ENCODE results near the gene TSEN54.

Gene TSEN54

DNA sequence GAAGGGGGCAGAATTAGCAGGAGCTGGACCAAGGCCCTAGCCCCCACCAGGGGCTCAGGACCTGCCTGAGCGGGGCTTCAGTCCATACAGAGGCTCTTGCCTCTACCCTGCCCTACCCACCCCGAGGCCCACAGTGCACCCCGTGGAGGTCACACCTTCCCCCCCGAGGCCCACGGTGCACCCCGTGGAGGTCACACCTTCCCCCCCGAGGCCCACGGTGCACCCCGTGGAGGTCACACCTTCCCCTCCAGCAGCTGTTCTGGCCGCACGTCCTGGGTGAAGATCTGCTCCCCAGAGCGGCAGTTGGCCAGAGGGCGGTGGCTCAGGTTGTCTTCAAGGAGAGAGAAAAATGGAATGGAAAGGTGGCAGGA lies 12.4 kb upstream of the TSEN54 start:
- in situ Hi-C loops (cut with MboI; ENCODE audit: low sequenced_read_pairs) = no loop called here

DNA sequence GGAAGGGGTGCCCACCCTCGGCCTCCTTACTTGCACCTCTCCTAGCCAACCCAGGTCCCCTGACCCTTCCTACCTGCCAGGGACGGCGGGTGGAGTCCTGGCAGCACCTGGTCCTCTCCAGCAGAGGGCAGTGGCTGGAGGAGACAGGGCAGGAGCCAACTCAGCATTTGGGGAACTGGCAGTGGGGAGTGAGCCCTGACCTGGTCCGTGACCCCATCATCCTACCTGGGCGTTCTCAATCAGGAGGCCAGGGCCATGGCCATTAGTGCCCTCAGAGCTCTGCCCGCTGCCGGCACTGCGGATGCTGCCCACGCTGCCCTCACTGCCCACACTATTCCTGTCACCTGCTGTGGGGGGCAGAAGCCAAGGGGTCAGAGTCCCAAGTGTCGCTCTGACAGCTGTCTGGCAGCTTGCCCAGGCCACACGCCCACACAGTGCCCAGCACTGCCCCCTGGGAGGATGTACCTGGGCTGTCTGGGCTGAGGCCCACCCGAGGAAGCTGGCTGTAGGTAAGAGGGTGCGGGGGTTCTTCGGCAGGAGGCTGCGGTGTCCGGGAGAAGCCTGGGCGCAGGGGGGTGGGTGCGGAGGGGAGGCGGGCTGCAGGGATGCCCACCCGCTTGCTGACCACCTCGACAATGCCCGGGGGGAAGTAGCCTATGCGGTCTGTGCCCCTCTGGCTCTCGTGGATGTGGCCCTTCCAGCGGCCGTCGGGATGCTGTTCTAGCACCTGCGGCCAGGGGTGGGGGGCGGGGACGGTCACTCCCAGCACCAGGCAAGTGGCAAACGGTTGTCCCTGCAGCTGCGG lies 11.8 kb upstream of the TSEN54 start:
- in situ Hi-C loops (cut with MboI; ENCODE audit: low sequenced_read_pairs) = no loop called here

DNA sequence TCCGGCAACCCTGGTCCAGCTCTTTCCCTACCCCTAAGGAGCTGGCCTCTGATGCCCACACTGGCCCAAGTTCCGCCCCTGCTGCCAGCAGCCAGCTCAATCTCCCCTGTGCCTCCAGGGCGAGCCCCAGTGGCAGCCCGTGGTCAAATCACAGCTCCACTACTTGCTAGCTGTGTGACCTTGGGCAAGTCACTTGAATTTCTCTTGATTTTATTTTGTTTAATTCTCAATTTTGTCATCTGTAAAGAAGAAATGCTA lies 11.2 kb upstream of the TSEN54 start:
- in situ Hi-C loops (cut with MboI; ENCODE audit: low sequenced_read_pairs) = no loop called here

DNA sequence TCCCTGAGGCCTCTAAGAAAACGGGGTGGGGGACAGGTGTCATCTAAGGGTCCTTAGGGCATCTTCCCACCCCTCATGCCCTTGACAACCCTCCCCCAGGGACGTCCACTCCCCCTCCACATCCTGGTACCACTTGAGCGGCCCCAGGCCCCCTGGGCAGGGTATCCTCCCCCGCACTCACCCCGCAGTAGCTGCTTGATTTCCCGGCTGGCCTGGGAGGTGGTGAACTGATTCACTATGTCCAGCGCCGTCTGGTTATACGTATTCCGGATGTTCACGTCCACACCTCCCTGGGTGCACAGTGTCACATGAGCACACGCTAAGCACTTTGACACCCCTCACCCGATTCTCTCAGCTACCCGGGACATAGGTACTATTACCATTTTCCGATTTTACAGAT lies 10.7 kb upstream of the TSEN54 start:
- in situ Hi-C loops (cut with MboI; ENCODE audit: low sequenced_read_pairs) = no loop called here

DNA sequence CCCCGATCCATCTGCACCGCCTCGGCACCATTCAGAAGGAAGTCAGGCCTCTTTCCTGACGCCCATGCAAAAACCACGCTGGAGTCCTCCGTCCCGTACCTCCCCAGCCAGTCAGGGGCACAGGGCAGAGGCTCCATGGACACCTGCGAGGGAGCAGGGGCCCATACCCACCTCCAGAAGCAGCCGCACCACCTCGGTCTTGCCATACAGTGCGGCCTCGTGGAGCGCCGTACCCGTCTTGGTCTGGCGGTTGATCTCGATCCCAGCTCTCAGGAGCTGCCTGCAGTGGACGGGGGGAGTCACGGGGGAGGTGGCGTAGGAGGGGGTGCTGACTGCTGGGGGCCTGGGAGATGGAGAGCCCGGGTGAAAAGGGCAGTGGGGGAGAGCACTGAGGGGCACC lies 10.2 kb upstream of the TSEN54 start:
- in situ Hi-C loops (cut with MboI; ENCODE audit: low sequenced_read_pairs) = no loop called here

DNA sequence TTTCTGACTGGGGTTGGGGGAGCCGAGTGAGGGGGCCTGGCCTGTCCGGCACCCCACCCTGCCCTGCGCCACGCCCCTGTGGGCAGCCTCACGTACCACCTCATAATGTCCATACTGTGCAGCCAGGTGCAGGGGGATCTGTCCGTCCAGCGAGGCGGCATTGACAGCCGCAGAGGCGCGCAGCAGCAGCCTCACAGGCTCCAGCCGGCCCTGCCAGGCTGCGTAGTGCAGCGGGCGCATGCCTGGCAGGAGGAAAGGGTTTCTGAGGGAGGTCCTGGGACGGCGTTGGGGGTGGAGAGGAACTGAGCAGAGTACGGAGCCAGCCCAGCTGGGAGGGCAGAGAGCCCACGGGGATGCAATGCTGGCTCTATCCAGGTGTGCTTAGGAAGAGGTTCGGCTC lies 9.4 kb upstream of the TSEN54 start:
- in situ Hi-C loops (cut with MboI; ENCODE audit: low sequenced_read_pairs) = no loop called here

DNA sequence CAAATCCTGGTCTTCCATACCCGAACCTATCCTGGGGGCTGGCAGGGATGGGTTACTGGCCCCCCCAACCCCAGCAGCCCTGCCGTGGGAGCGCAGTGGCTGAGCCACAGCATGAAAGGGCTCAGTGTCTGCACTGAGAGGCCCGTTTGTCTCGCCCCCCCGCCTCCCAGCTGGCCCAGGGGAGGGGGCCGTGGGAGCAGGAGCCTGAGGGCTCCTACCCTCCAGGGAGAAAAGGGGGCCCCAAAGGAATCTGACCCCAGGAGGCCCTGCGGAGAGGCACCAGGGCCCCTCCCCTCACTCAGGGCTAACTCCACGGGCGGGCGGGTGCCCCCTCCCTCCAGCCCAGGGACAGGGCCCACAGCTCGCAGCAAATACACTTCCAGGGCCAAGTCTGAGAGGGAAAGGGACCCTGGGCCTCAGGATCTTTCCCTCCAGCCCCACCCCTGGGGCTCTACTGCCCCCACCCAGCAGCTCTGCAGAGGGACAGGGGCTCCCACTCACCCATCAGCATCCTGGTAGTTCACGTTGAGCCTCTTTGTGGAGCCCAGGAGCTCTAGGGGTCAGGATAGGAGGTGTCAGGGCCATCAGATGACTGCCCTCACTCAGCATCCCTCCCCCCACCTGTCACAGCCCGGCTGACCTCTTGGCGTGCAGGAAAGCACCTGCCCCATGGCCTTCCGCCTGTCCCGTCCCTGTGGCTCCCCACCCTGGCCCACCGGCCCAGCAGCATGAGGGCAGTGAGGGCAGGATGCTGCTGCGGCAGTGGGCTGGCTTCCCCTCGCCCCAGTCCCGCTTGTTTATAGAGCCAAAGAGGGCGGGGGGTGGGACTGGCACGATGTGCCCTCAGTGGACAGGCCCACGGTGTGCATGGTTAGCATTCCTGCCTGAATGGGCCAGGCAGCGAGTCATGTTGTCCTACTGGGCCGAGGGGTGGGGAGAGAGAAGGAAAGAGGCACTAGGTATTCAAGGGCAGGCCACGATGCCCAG lies 8.3 kb upstream of the TSEN54 start:
- in situ Hi-C loops (cut with MboI; ENCODE audit: low sequenced_read_pairs) = no loop called here

DNA sequence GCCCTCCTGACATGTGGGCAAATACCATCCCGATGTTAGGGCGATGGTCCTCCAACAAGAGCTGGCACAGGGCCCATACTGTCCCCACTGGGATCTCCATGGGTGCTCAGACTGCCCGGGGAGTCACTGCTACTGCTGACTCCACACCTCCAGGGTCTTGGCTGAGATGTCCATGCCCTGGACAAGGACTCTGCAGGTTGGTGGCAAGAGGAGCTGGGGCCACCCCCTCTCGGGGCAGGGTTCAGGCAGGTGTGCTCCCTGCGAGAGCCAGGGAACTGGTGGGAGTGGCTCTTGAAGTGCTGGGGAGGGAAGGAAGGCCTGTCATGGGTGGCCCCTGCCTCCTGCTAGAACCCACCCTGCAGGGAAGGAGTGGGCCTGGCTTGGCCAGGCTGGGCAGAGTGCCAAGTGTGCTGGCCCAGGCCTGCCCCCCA lies 7.4 kb upstream of the TSEN54 start:
- in situ Hi-C loops (cut with MboI; ENCODE audit: low sequenced_read_pairs) = no loop called here

DNA sequence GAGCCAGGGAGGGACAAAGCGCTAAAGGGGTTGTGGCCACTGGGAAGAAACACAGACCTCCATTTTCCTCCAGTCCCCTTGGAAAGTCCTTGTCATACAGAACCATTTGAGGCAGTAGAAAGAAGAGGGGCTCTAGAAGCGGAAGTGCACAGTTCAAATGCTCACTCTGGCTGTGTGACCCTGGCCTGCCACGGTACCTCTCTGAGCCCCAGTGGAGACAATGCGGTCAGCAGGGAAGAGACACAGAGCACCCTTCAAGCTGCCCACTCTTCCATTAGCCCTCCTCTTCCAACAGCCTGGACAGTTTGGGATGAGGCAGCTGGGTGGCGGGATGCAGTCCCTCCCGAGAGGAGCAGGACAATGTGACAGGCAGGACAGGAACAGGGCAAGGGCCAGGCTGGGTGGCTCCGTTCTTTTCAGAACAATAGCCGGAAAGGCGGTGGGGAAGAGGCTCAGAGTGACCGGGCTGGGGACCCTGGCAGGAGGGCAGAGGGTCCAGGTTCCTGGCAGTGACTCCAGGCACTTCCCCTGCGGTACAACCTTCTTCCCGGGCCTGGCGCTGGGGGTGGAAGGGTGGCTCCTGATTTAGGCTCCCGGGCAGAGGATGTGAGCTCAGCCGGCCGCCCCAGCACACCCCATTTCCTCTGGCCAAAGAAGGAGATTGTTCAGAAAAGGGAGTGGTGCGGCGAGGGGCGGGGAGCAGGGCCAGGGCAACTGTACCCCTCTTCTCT lies 6.6 kb upstream of the TSEN54 start:
- in situ Hi-C loops (cut with MboI; ENCODE audit: low sequenced_read_pairs) = no loop called here

DNA sequence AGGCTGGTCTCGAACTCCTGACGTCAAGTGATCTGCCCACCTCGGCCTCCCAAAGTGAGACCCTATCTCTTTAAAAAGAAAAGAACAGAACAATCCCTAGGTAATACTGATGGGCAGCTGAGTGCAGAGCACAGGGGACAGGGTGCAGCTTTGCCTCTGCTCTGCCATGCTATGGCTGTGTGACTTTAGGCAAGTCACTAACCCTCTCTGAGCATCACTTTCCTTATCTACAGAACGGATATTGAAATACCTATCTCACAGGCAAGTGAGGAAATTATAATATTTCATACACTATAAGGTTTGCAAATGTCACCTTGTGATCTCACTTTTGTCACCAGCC lies 5.1 kb upstream of the TSEN54 start:
- in situ Hi-C loops (cut with MboI; ENCODE audit: low sequenced_read_pairs) = no loop called here

DNA sequence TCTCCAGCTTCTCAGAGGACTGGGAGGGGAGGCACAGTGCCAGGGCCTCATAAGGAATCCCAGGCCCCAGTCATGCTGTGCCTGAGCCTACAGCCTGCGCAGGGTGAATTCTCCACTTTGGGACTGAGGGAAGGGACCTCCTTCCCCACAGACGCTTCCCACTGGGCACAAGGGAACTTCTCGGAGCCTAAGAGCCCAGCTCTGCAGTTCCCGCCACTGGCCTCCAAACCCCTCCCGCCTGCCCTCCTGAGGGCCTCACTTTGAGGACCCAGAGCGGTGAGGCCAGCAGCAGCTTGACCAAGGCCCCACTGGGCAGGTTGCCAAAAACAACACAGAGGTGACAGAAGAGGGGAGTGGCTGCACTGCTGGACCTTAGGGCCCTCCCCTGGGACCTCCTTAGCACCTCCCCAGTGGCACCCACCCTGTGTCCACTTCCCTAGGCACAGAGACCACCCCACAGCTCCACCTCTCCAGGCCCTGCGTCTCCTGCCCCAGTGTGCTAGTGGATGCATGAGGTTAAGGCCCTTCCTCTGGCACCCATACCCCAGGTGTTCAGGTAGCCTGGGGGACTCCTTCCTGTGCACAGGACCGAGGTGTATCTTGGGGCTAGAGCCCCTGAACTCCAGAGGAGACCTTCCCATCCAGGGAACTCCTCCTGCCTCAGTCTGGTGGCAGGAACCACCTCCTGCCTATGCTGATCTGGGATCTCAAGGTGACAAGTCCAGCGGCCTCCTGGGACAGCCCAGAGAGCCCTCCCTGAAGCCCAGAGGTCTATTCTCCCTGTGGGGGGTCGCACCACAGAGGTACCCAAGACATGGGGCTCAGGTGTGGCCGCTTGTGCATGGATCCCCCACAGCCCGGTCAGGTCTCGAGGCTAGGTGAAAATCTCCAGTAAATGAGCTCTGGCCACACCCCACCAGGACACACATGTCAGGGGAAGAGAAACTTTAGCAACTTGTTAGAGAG lies 4.4 kb upstream of the TSEN54 start:
- in situ Hi-C loops (cut with MboI; ENCODE audit: low sequenced_read_pairs) = no loop called here

DNA sequence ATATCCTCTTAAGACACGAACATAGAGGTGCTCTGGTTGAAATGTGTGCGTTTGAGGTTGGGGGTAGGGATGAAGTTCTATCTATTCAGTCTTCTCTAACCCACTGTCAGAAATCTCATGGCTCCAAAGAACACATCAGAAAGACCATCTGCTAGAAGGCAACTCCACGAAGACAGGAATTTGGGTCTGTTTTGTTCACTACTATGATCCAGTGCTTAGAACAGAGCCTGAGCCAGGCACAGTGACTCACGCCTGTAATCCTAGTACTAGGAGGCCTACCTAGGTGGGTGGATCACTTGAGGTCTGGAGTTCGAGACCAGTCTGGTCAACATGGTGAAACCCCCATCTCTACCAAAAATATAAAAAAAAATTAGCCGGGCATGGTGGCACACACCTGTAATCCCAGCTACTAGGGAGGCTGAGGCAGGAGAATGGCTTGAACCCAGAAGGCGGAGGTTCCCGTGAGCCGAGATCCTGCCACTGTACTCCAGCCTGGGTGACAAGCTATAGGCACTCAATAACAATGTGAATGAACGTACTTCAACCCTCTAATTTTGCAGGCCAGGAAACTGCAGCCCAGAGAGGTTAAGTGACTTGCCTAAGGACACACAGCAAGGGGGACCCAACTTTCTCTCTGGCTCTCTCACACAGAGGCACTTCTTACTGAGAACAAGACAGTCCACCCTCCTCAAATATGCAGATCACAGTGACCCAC lies 3.2 kb upstream of the TSEN54 start:
- in situ Hi-C loops (cut with MboI; ENCODE audit: low sequenced_read_pairs) = no loop called here

DNA sequence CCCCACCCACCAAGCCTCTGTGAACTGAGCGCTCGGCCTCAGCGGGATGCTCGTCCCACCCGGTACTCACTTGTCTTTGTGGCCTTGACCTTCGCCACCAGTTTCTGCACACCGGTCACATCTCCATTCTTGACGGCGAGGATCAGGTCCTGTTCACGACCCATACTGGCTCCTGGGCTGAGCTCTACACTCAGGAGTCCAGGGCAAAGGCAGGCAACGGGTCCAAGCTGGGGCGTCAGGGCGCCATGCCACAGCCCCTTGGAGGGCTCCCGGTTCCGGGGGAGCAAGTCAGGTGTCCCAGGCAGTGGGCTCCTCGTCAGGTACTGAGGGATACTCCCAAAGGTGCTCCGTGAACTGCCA lies 2.7 kb upstream of the TSEN54 start:
- in situ Hi-C loops (cut with MboI; ENCODE audit: low sequenced_read_pairs) = no loop called here

DNA sequence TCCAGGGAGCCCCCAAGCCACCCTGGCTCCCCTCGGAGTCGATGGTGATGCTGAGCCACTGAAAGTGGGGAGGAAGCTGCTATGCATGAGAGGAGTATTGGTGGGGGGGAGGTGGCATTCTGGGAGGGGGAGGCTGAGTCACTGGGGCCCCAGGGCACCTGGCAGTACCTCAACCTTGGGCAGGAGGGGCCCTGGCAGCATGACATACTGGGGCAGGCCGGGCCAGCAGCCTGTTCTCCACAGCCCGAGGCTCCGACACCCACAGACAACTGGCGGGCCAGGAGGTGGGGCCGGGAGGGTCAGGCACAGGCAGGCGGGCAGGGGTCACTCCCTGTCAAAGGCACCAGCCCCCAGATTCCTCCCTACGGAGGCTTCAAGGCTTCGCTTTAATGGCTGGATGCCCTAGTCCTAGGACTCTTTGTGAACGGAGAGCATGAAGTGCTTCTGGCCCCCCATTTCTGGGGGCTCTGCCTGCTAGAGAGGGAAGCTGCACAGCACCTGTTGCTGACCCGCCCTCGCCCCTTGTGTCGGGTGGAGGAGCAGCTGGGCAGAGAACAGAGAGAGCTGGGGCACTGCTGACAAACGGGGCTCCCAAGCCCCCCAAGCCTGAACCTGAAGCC lies 1.9 kb upstream of the TSEN54 start:
- in situ Hi-C loops (cut with MboI; ENCODE audit: low sequenced_read_pairs) = no loop called here

DNA sequence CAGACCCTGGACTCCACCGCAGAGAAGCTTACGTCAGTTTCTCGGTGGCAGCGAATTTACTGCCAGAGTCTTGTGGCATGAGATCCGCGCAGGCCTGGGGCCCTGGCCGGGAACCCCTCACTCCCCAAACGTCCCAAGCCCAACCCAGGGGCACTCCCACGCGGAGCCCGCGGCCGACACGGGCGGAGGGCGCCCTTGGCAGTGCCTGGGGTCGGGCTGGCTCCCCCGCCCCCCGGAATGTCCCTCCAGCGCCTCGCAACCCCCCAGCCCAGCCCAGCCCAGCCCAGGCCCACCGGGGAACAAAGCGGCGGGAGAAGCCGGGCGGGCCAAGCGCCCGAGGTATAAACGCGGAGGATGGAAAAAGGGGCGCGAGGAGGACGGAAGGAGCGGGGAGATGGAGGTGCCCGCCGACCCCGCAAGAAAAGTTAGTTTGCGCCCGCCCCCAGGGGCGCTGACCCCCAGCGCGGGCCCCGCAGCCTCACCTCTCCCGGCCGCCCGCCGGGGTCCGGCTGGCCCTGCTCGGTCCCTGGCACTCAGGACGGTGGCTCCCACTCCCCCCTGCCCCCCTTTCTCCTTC lies 1.3 kb upstream of the TSEN54 start:
- in situ Hi-C loops (cut with MboI; ENCODE audit: low sequenced_read_pairs) = no loop called here

DNA sequence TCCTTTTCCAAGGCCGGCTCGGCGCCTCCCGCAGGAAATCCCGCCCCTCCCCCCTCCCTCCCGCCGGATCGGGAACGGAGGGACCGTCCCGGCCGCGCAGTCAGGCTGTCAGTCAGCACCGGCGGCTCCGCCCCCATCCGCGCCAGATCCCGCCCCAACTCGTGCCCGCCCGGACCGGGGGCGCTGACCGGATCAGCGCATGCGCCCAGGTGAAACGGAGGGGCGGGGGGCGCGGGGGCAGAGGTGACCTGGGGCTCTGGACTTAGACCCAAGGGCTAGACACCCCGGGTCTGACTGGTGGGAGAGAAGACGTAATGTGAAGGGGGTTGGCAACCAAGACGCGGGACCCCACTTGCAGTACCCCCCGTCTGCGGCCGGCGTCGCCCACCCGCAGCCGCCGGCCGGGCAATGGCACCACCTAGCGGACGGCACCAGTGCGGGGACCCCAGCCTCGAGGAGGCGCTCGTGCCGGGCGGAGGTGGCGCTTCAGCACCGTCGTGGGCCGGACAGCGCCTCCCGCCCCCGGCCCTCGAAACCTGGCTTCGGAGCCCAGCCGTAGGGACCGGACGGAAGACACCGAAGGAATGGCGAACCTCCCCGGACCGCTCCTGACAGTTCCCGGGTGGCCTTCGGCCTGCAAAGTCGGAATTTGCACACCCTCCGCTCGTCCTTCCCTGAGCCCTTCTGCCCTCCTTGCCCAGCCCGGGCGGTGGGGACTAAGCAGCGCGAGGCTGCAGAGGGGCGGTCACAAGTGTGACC lies 653 bp upstream of the TSEN54 start, which contains the start of gene CASKIN2:
CASKIN2 (minus strand) TSS at position 42 of the 759 bp plus-strand sequence. CDS start 1,733 bp downstream, outside the sequence.
- in situ Hi-C loops (cut with MboI; ENCODE audit: low sequenced_read_pairs) = no loop called here

DNA sequence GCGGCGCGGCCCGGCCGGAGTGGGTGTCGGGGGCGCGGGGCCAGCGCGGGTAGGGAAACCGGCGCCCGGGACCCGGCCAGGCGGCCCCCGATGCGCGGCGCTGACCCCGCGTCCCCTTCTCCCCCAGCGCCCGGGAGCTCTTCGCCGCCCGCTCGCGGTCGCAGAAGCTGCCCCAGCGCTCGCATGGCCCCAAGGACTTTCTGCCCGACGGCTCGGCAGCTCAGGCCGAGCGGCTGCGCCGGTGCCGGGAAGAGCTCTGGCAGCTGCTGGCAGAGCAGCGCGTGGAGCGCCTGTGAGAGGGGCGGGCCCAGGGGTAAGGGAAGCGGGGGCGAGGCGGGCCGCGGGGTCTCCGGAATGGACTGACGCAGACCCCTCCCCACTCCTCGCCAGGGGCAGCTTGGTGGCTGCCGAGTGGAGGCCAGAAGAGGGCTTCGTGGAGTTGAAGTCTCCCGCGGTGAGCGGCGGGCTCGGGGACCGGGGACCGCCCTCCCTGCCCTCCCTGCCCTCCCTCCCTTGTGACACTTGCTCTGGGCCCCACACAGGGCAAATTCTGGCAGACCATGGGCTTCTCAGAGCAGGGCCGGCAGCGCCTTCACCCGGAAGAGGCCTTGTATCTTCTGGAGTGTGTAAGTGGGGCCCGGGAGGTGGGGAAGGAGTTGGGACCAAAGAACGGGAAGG lies 430 bp downstream of the TSEN54 start:
- in situ Hi-C loops (cut with MboI; ENCODE audit: low sequenced_read_pairs) = no loop called here

Measured in HL-60/S4 treated with retinoic acid at 250 ng/mL for 4 days and 3 days (cell line).